Astrocyte (in vitro differentiated cells and primary cell): Measurements from ENCODE around the gene SUPT20H. TPM values are rescaled to one million over a fixed set of nuclear protein-coding genes. Genes with fewer than 3 reads are reported as not detected.

Experiments used
- DNase-seq: peaks from one replicate; pipeline ENCODE4 v3.0.0-alpha.2; 2010; ENCODE audit warnings: low read depth
- FAIRE-seq: peaks from 2 replicates; lab custom pipeline; 2011; peaks lifted over from hg19 to GRCh38; lab: Jason Lieb, UNC
- H2AFZ ChIP-seq: 2 replicates; pipeline ENCODE4 v1.6.0; 2012; ENCODE audit warnings: low read depth, low read length, inconsistent platforms
- H3K27ac ChIP-seq: 2 replicates; pipeline ENCODE4 v1.5.1; 2011; ENCODE audit warnings: low read depth, low read length, inconsistent platforms
- H3K27me3 ChIP-seq: 2 replicates; pipeline ENCODE4 v1.6.0; 2011; ENCODE audit warnings: low read length, inconsistent platforms; ENCODE audit not compliant: insufficient read depth
- H3K36me3 ChIP-seq: 2 replicates; pipeline ENCODE4 v1.5.1; 2011; ENCODE audit warnings: low read length, inconsistent platforms; ENCODE audit not compliant: insufficient read depth
- H3K4me1 ChIP-seq: 2 replicates; pipeline ENCODE4 v1.5.1; 2011; ENCODE audit warnings: low read length, inconsistent platforms; ENCODE audit not compliant: insufficient read depth
- H3K4me2 ChIP-seq: 2 replicates; pipeline ENCODE4 v1.6.0; 2012; ENCODE audit warnings: low read length, inconsistent platforms
- H3K4me3 ChIP-seq: 2 replicates; pipeline ENCODE4 v1.5.1; 2011; ENCODE audit warnings: low read depth, mild to moderate bottlenecking, low read length, inconsistent platforms; ENCODE audit not compliant: insufficient read depth
- H3K79me2 ChIP-seq: 2 replicates; pipeline ENCODE4 v1.6.0; 2012; ENCODE audit warnings: mild to moderate bottlenecking, low read length, inconsistent platforms; ENCODE audit not compliant: insufficient read depth
- H3K9ac ChIP-seq: 2 replicates; pipeline ENCODE4 v1.6.0; 2012; ENCODE audit warnings: mild to moderate bottlenecking, low read length, inconsistent platforms
- H3K9me3 ChIP-seq: 2 replicates; pipeline ENCODE4 v1.5.1; 2012; ENCODE audit warnings: low read depth, mild to moderate bottlenecking, low read length, inconsistent platforms; ENCODE audit not compliant: insufficient read depth
- H4K20me1 ChIP-seq: 2 replicates; pipeline ENCODE4 v1.6.0; 2012; ENCODE audit warnings: low read length, inconsistent platforms; ENCODE audit not compliant: insufficient read depth
- H3K27ac Mint-ChIP-seq: one replicate; pipeline ENCODE4 v1.8.0; 2021; ENCODE audit warnings: mild to moderate bottlenecking, mixed read lengths; ENCODE audit not compliant: unreplicated experiment
- H3K27me3 Mint-ChIP-seq: one replicate; pipeline ENCODE4 v1.8.0; 2021; ENCODE audit warnings: low read depth, mixed read lengths; ENCODE audit not compliant: unreplicated experiment
- H3K36me3 Mint-ChIP-seq: one replicate; pipeline ENCODE4 v1.8.0; 2021; ENCODE audit warnings: low read depth, mixed read lengths; ENCODE audit not compliant: unreplicated experiment
- H3K4me1 Mint-ChIP-seq: one replicate; pipeline ENCODE4 v1.8.0; 2021; ENCODE audit warnings: low read depth, mixed read lengths; ENCODE audit not compliant: unreplicated experiment
- H3K4me3 Mint-ChIP-seq: one replicate; pipeline ENCODE4 v1.8.0; 2021; ENCODE audit warnings: mild to moderate bottlenecking, moderate library complexity, mixed read lengths; ENCODE audit not compliant: unreplicated experiment
- H3K9me3 Mint-ChIP-seq: one replicate; pipeline ENCODE4 v1.8.0; 2021; ENCODE audit warnings: mild to moderate bottlenecking, mixed read lengths; ENCODE audit not compliant: unreplicated experiment
- EZH2 ChIP-seq: IDR thresholded peaks from 2 replicates; pipeline ENCODE4 v1.6.1; 2012; ENCODE audit warnings: mild to moderate bottlenecking, low read length, inconsistent platforms; ENCODE audit not compliant: insufficient read depth
- total RNA-seq: library from RNA; stranded (reverse); gene quantifications from 2 replicates; pipeline ENCODE4 v1.2.1, GENCODE V29; 2021
- TF ChIP-seq, protein P1 (sequence below): IDR thresholded peaks from 2 replicates; pipeline ENCODE4 v1.5.1; 2011; ENCODE audit warnings: low read depth, mild to moderate bottlenecking, inconsistent platforms, low read length, moderate library complexity; ENCODE audit not compliant: insufficient read depth

The SUPT20H gene
- total RNA-seq, 1 donor from 2014 or later = 87.7 TPM

DNA sequence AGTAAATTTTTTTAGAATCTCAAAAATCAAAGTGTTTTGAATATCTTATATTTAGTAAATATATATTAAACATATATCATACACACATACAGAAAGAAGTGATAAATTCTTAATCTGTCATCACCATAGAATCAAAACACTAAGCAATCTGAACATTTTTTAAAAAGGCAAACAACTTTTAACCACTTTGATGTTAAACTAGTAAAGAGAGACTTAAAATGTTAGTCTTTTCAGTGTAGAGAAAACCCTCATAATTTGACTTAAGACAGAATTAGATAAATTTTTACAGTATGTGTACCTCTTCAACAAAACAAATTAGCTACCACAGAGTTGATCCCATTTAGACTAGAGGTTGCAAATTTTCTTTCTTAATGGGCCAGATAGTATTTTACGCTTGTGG, 13.4 kb downstream of the SUPT20H start:
- H3K4me3 ChIP-seq = no peak overlapping the region

DNA sequence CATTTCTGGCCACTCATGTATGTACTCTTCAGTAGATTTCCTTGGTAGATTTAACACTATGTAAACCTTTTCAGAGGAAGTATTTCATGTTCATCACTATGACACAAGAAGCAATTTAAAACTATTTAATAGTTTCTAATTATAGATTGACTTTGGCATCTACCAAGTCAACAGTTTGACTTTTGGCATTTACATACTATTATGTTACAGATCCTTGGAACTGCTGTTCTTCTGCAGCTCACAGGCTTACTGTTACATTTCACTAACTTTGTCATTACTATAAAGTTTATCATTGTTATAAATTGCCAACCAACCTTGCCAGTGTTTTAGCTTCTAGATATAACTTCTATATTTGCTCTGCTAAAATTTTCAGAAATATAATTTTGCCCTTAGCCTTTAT, 18.7 kb downstream of the SUPT20H start:
- no peak overlapping the region for H3K9ac ChIP-seq
- Mint-ChIP-seq H3K27me3 (no peaks in the 10 kb centered on the region), H3K9me3 (no peaks in the 10 kb centered on the region), H3K4me1 (no peaks in the 10 kb centered on the region), H3K4me3 (no peak overlapping the region), H3K27ac (no peak overlapping the region), H3K36me3 (peaks cover 12% of the 10 kb centered on the region)
- peaks cover 11% of the 10 kb centered on the region for H3K79me2 ChIP-seq
- TF ChIP-seq EZH2 = no peak
- H3K27ac ChIP-seq = no peak overlapping the region
- no peaks in the 10 kb centered on the region for H3K9me3 ChIP-seq
- peaks cover 12% of the 10 kb centered on the region for H4K20me1 ChIP-seq
- no peaks in the 10 kb centered on the region for H3K4me1 ChIP-seq
- no peak overlapping the region for H3K4me3 ChIP-seq
- H3K4me2 ChIP-seq = no peak overlapping the region
- no peak for FAIRE-seq
- H3K36me3 ChIP-seq = peaks cover 64% of the 10 kb centered on the region
- no peaks in the 10 kb centered on the region for H3K27me3 ChIP-seq
- no peak overlapping the region for H2AFZ ChIP-seq
- DNase-seq = no peak

More for the DNA sequence above, 13.4 kb downstream of the SUPT20H start:
- Histone ChIP-seq H4K20me1 (peaks cover 33% of the 10 kb centered on the region), H2AFZ (no peak overlapping the region), H3K4me2 (no peak overlapping the region), H3K9me3 (no peaks in the 10 kb centered on the region), H3K4me1 (no peaks in the 10 kb centered on the region), H3K27ac (no peak overlapping the region), H3K36me3 (peaks cover 53% of the 10 kb centered on the region), H3K79me2 (peaks cover 57% of the 10 kb centered on the region), H3K9ac (no peak overlapping the region), H3K27me3 (no peaks in the 10 kb centered on the region)
- FAIRE-seq (no peak), DNase-seq (no peak)
- Mint-ChIP-seq H3K36me3 (peaks cover 6% of the 10 kb centered on the region), H3K4me3 (no peak overlapping the region), H3K27me3 (no peaks in the 10 kb centered on the region), H3K9me3 (no peaks in the 10 kb centered on the region), H3K27ac (no peak overlapping the region), H3K4me1 (no peaks in the 10 kb centered on the region)
- no peak for TF ChIP-seq EZH2
- TF ChIP-seq, protein P1, sequence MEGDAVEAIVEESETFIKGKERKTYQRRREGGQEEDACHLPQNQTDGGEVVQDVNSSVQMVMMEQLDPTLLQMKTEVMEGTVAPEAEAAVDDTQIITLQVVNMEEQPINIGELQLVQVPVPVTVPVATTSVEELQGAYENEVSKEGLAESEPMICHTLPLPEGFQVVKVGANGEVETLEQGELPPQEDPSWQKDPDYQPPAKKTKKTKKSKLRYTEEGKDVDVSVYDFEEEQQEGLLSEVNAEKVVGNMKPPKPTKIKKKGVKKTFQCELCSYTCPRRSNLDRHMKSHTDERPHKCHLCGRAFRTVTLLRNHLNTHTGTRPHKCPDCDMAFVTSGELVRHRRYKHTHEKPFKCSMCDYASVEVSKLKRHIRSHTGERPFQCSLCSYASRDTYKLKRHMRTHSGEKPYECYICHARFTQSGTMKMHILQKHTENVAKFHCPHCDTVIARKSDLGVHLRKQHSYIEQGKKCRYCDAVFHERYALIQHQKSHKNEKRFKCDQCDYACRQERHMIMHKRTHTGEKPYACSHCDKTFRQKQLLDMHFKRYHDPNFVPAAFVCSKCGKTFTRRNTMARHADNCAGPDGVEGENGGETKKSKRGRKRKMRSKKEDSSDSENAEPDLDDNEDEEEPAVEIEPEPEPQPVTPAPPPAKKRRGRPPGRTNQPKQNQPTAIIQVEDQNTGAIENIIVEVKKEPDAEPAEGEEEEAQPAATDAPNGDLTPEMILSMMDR = no peak

DNA sequence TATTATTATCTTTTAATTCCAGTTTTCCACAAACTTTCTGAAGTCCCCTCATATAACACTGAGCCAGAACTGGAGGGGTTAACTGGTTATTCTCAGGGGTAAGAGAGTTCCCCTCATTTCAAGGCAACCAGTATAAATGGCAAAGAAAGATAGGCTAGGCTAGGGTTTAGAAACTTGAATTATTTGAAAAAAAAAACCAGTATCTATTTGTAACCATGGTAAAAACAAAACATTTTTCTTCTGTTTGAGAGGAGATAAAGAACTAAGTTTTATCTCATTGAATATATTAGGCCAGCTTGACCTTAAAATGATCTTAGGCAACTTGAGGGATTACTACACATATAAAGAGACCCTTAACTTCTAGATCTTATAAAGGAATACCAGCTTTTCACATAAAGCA, 19.6 kb downstream of the SUPT20H start:
- H3K4me2 ChIP-seq = no peak overlapping the region
- FAIRE-seq (no peak), DNase-seq (no peak)
- peaks cover 15% of the 10 kb centered on the region for H3K79me2 ChIP-seq
- no peak overlapping the region for H3K27ac ChIP-seq
- H3K27me3 ChIP-seq = no peaks in the 10 kb centered on the region
- Mint-ChIP-seq H3K27ac (no peak overlapping the region), H3K27me3 (no peaks in the 10 kb centered on the region), H3K36me3 (peaks cover 21% of the 10 kb centered on the region), H3K4me3 (no peak overlapping the region), H3K9me3 (peaks cover 3% of the 10 kb centered on the region), H3K4me1 (no peaks in the 10 kb centered on the region)
- TF ChIP-seq, protein P1 = no peak
- no peak for TF ChIP-seq EZH2
- H3K4me1 ChIP-seq = no peaks in the 10 kb centered on the region
- no peaks in the 10 kb centered on the region for H3K9me3 ChIP-seq
- no peak overlapping the region for H3K9ac ChIP-seq
- peaks cover 70% of the 10 kb centered on the region for H3K36me3 ChIP-seq
- H3K4me3 ChIP-seq = no peak overlapping the region
- H2AFZ ChIP-seq = no peak overlapping the region
- peaks cover 7% of the 10 kb centered on the region for H4K20me1 ChIP-seq
